Measurements from ENCODE around the gene FRMD3. TPM values are rescaled to one million over a fixed set of nuclear protein-coding genes. Genes with fewer than 3 reads are reported as not detected.

The FRMD3 gene
- total and polyA plus RNA-seq, 2 donors (not counting 1 experiment from before 2014, with no cell fraction given) = 0.19 to 0.66 TPM

DNA sequence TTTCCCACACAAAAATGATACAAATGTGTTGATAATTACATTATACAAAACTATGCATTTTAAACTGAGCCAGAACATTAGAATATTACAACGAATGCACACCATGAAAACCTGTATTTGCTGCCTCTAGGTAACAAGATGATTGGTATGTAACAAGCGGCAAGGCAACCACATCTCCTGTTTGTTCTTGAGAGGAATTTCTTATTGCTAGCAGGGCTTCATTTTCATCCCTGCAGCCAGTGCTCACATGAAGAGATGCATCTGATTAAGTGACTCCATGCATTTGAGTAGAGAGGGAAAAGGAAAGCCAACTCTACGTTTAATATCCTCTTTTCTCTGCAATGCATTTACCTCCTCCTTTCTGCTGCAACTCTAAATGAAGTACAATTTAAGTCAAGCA, 36.6 kb downstream of the FRMD3 start:
- H3K4me1 ChIP-seq (ENCODE audit: control insufficient read depth, extremely low read depth, insufficient read depth, low read length) = no peaks in the 10 kb centered on the region
- no peak overlapping the region for H3K4me2 ChIP-seq (ENCODE audit: extremely low read depth, insufficient read depth, low read length)
- H3K36me3 ChIP-seq (ENCODE audit: control insufficient read depth, insufficient read depth, low read length) = no peaks in the 10 kb centered on the region
- H4K20me1 ChIP-seq (ENCODE audit: control insufficient read depth, extremely low read depth, insufficient read depth, low read length) = no peaks in the 10 kb centered on the region
- no peaks in the 10 kb centered on the region for H3K9me3 ChIP-seq (ENCODE audit: control insufficient read depth, insufficient read depth, low read depth, low read length)
- no peak for DNase-seq (ENCODE audit: low read depth in 2 of 2)
- TF ChIP-seq EZH2 (IDR thresholded peaks at IDR 0.05; ENCODE audit: low read length, missing control alignments) = no peak
- TF ChIP-seq, protein P1, sequence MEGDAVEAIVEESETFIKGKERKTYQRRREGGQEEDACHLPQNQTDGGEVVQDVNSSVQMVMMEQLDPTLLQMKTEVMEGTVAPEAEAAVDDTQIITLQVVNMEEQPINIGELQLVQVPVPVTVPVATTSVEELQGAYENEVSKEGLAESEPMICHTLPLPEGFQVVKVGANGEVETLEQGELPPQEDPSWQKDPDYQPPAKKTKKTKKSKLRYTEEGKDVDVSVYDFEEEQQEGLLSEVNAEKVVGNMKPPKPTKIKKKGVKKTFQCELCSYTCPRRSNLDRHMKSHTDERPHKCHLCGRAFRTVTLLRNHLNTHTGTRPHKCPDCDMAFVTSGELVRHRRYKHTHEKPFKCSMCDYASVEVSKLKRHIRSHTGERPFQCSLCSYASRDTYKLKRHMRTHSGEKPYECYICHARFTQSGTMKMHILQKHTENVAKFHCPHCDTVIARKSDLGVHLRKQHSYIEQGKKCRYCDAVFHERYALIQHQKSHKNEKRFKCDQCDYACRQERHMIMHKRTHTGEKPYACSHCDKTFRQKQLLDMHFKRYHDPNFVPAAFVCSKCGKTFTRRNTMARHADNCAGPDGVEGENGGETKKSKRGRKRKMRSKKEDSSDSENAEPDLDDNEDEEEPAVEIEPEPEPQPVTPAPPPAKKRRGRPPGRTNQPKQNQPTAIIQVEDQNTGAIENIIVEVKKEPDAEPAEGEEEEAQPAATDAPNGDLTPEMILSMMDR (conservative IDR thresholded peaks at IDR 0.05 in 1 of 2, IDR thresholded peaks at IDR 0.05 in 1 of 2; ENCODE audit: low read depth in 1 of 2, low read length in 2 of 2) = no peak
- no peaks in the 10 kb centered on the region for H3K27me3 ChIP-seq (ENCODE audit: control insufficient read depth, insufficient read depth, low read length)
- H2AFZ ChIP-seq (ENCODE audit: low read length) = no peak overlapping the region
- no peak overlapping the region for H3K9ac ChIP-seq (ENCODE audit: insufficient read depth, low read length)
- no peak overlapping the region for H3K4me3 ChIP-seq (replicated peaks in 1 of 4; ENCODE audit: control extremely low read depth in 1 of 4, insufficient read depth in 1 of 4, low read depth in 3 of 4, low read length in 4 of 4)
- H3K79me2 ChIP-seq (ENCODE audit: control insufficient read depth, insufficient read depth, low read length) = no peaks in the 10 kb centered on the region
- H3K27ac ChIP-seq (ENCODE audit: insufficient read depth, low read length) = no peak overlapping the region

DNA sequence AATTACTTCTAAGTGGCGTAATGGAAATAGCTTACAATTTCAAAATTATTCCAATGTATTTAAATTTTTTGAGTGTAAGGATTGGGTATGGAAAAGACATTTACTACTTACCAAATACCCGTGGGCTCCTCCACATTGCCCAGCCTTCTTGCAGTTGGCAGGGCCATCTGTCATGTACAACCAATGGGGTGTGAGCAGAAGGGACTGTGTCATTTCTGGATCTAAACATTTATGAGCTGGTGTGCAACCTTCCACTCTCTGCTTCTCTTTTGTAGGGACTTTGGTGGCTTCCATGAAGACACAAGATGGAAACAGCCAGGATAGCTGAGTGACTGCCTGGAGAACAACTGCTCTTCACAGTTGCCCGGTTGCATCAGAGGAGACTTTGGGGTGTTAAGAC, 40.8 kb downstream of the FRMD3 start:
- no peaks in the 10 kb centered on the region for H3K27me3 ChIP-seq (ENCODE audit: control insufficient read depth, insufficient read depth, low read length)
- no peak for DNase-seq (ENCODE audit: low read depth in 2 of 2)
- H3K4me2 ChIP-seq (ENCODE audit: extremely low read depth, insufficient read depth, low read length) = no peak overlapping the region
- H2AFZ ChIP-seq (ENCODE audit: low read length) = no peak overlapping the region
- no peaks in the 10 kb centered on the region for H3K4me1 ChIP-seq (ENCODE audit: control insufficient read depth, extremely low read depth, insufficient read depth, low read length)
- H3K27ac ChIP-seq (ENCODE audit: insufficient read depth, low read length) = no peak overlapping the region
- H4K20me1 ChIP-seq (ENCODE audit: control insufficient read depth, extremely low read depth, insufficient read depth, low read length) = no peaks in the 10 kb centered on the region
- H3K9me3 ChIP-seq (ENCODE audit: control insufficient read depth, insufficient read depth, low read depth, low read length) = no peaks in the 10 kb centered on the region
- no peaks in the 10 kb centered on the region for H3K36me3 ChIP-seq (ENCODE audit: control insufficient read depth, insufficient read depth, low read length)
- no peak overlapping the region for H3K4me3 ChIP-seq (replicated peaks in 1 of 4; ENCODE audit: control extremely low read depth in 1 of 4, insufficient read depth in 1 of 4, low read depth in 3 of 4, low read length in 4 of 4)
- TF ChIP-seq, protein P1 (conservative IDR thresholded peaks at IDR 0.05 in 1 of 2, IDR thresholded peaks at IDR 0.05 in 1 of 2; ENCODE audit: low read depth in 1 of 2, low read length in 2 of 2) = no peak
- TF ChIP-seq EZH2 (IDR thresholded peaks at IDR 0.05; ENCODE audit: low read length, missing control alignments) = no peak
- H3K9ac ChIP-seq (ENCODE audit: insufficient read depth, low read length) = no peak overlapping the region
- no peaks in the 10 kb centered on the region for H3K79me2 ChIP-seq (ENCODE audit: control insufficient read depth, insufficient read depth, low read length)

DNA sequence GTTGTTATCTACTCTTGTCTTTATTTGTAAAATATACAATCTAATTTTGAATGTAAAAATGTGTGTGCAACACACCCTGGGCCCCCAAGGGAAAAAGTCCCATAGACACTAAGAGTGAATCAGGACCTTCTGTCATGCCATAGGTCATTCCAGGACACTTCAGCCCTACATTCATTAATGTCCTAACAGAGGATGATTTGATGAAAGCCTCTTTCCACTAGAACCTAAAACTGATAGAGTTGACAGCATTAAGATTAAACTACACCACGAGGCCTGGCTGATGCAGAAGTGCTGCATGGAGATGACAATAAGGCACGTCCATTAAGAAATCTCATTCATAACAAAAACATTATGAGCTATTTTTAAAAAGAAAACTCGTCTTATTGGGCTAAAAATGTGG, 46.2 kb downstream of the FRMD3 start:
- Histone ChIP-seq H3K27ac (ENCODE audit: insufficient read depth, low read length) (no peak overlapping the region), H3K36me3 (ENCODE audit: control insufficient read depth, insufficient read depth, low read length) (no peaks in the 10 kb centered on the region), H4K20me1 (ENCODE audit: control insufficient read depth, extremely low read depth, insufficient read depth, low read length) (peaks cover 1% of the 10 kb centered on the region), H3K4me2 (ENCODE audit: extremely low read depth, insufficient read depth, low read length) (no peak overlapping the region), H2AFZ (ENCODE audit: low read length) (no peak overlapping the region), H3K4me1 (ENCODE audit: control insufficient read depth, extremely low read depth, insufficient read depth, low read length) (no peaks in the 10 kb centered on the region), H3K9ac (ENCODE audit: insufficient read depth, low read length) (no peak overlapping the region), H3K9me3 (ENCODE audit: control insufficient read depth, insufficient read depth, low read depth, low read length) (no peaks in the 10 kb centered on the region), H3K79me2 (ENCODE audit: control insufficient read depth, insufficient read depth, low read length) (no peaks in the 10 kb centered on the region), H3K4me3 (replicated peaks in 1 of 4; ENCODE audit: control extremely low read depth in 1 of 4, insufficient read depth in 1 of 4, low read depth in 3 of 4, low read length in 4 of 4) (no peak overlapping the region), H3K27me3 (ENCODE audit: control insufficient read depth, insufficient read depth, low read length) (no peaks in the 10 kb centered on the region)
- no peak for TF ChIP-seq EZH2 (IDR thresholded peaks at IDR 0.05; ENCODE audit: low read length, missing control alignments)
- TF ChIP-seq, protein P1 (conservative IDR thresholded peaks at IDR 0.05 in 1 of 2, IDR thresholded peaks at IDR 0.05 in 1 of 2; ENCODE audit: low read depth in 1 of 2, low read length in 2 of 2) = no peak
- no peak for DNase-seq (ENCODE audit: low read depth in 2 of 2)

Data from fibroblast of lung (primary cell).